HCT116 (cell line): Measurements from ENCODE around the gene CNTFR. TPM values are rescaled to one million over a fixed set of nuclear protein-coding genes. Genes with fewer than 3 reads are reported as not detected.

Experiments used
- ATAC-seq: fragments of 200-7000 bp; cut with Tn5 transposase; 2 replicates; pipeline ENCODE4 v1.9.1; 2020; ENCODE audit warnings: mild to moderate bottlenecking, moderate library complexity
- BruUV-seq: library from RNA; stranded (reverse); fragments of 400-500 nt; replicated peaks from 2 replicates; lab custom pipeline; 2021; lab: Mats Ljungman, UMichigan
- CTCF ChIA-PET: fragments of 300-600 bp; sonication (Branson Sonifier 250); formaldehyde crosslinking; loops from one replicate; lab custom pipeline; 2021; ENCODE audit warnings: antibody characterized with exemption; lab: Charles Lee
- POLR2A ChIA-PET: fragments of 300-600, 350-600 bp; sonication (Branson Sonifier 250); formaldehyde crosslinking; loops from one replicate; lab custom pipeline; 2021; ENCODE audit warnings: antibody characterized with exemption; lab: Charles Lee
- RAD21 ChIA-PET, 2 experiments: fragments of 300-600 bp; sonication (Branson Sonifier 250); formaldehyde crosslinking; loops; one replicate each; lab custom pipeline; 2023; ENCODE audit warnings: low total read pairs in 2 of 2; ENCODE audit not compliant: uncharacterized antibody in 2 of 2, unreplicated experiment in 2 of 2, low non-redundant PET in 1 of 2; lab: Charles Lee
- DNase-seq: peaks from one replicate; pipeline ENCODE4 v3.0.0-alpha.2; 2010; ENCODE audit warnings: low read depth, low spot score
- H2AFZ ChIP-seq: fragments of 200-600 bp; shearing (Covaris generic), sonication (generic); 2 replicates; pipeline ENCODE4 v1.6.1; 2017; ENCODE audit warnings: low read depth, mixed run types, mixed read lengths, antibody characterized with exemption, low read length; ENCODE audit not compliant: poor library complexity, severe bottlenecking
- H3K27ac ChIP-seq: 2 replicates; pipeline ENCODE4 v1.5.1; 2012; ENCODE audit warnings: low read depth, low read length
- H3K27me3 ChIP-seq: fragments of 200-600 bp; sonication (generic); 2 replicates; pipeline ENCODE4 v1.6.1; 2016; ENCODE audit warnings: mixed run types, low read length, mixed read lengths; ENCODE audit not compliant: insufficient read depth
- H3K36me3 ChIP-seq, 2 experiments: fragments of 200-500 bp in 1 of 2; fragments of 200-600 bp in 1 of 2; sonication (Bioruptor generic) in 1 of 2; sonication (generic) in 1 of 2; 2 replicates each; pipeline versions ENCODE4 v1.5.1 to v1.6.1; 2014 to 2016; ENCODE audit warnings: low read length in 2 of 2, inconsistent platforms in 1 of 2, mixed read lengths in 1 of 2, mixed run types in 1 of 2; ENCODE audit not compliant: insufficient read depth in 2 of 2, control insufficient read depth in 1 of 2
- H3K4me1 ChIP-seq, 2 experiments: fragments of 200-600 bp in 1 of 2; sonication (generic) in 1 of 2; 2 replicates each; pipeline versions ENCODE4 v1.5.1 to v1.6.1; 2012 to 2017; ENCODE audit warnings: low read length in 2 of 2, inconsistent platforms in 1 of 2, mild to moderate bottlenecking in 1 of 2, mixed read lengths in 1 of 2, mixed run types in 1 of 2, moderate library complexity in 1 of 2; ENCODE audit not compliant: insufficient read depth in 2 of 2, control insufficient read depth in 1 of 2
- H3K4me2 ChIP-seq: fragments of 200-600 bp; sonication (generic); 2 replicates; pipeline ENCODE4 v1.6.1; 2017; ENCODE audit warnings: mixed run types, low read length, mixed read lengths
- H3K4me3 ChIP-seq, 2 experiments: fragments of 200-600 bp in 1 of 2; sonication (generic) in 1 of 2; replicated peaks in 1 of 2; 2 replicates each; pipeline ENCODE4 v1.5.1; 2011 to 2016; ENCODE audit warnings: low read length in 2 of 2, control low read depth in 1 of 2, low read depth in 1 of 2, mild to moderate bottlenecking in 1 of 2, mixed read lengths in 1 of 2, mixed run types in 1 of 2
- H3K79me2 ChIP-seq: fragments of 200-600 bp; sonication (generic); 2 replicates; pipeline ENCODE4 v1.6.1; 2017; ENCODE audit warnings: mild to moderate bottlenecking, mixed run types, low read length, moderate library complexity, mixed read lengths; ENCODE audit not compliant: insufficient read depth
- H3K9ac ChIP-seq: fragments of 200-600 bp; sonication (generic); 2 replicates; pipeline ENCODE4 v1.6.1; 2016; ENCODE audit warnings: low read length, mixed read lengths
- H3K9me2 ChIP-seq: fragments of 200-600 bp; sonication (generic), shearing (Covaris generic); 2 replicates; pipeline ENCODE4 v1.6.1; 2017; ENCODE audit warnings: mixed run types, mild to moderate bottlenecking, moderate library complexity; ENCODE audit not compliant: insufficient read depth
- H3K9me3 ChIP-seq, 2 experiments: fragments of 200-500 bp in 1 of 2; fragments of 200-600 bp in 1 of 2; sonication (Bioruptor generic) in 1 of 2; sonication (generic) in 1 of 2; 2 replicates each; pipeline ENCODE4 v1.6.1; 2014 to 2017; ENCODE audit warnings: low read length in 2 of 2, mixed read lengths in 2 of 2, inconsistent platforms in 1 of 2, low read depth in 1 of 2, mild to moderate bottlenecking in 1 of 2, mixed run types in 1 of 2, moderate library complexity in 1 of 2; ENCODE audit not compliant: control insufficient read depth in 1 of 2, insufficient read depth in 1 of 2
- H4K20me1 ChIP-seq: fragments of 200-600 bp; sonication (generic), shearing (Covaris generic); 2 replicates; pipeline ENCODE4 v1.6.1; 2017; ENCODE audit warnings: mixed run types, mild to moderate bottlenecking, moderate library complexity; ENCODE audit not compliant: insufficient read depth
- CBX3 ChIP-seq: IDR thresholded peaks from 2 replicates; pipeline ENCODE4 v1.6.1; 2012; ENCODE audit warnings: low read depth
- EGR1 ChIP-seq: IDR thresholded peaks from 2 replicates; pipeline ENCODE4 v1.6.1; 2012; ENCODE audit warnings: low read depth
- POLR2AphosphoS5 ChIP-seq: IDR thresholded peaks from 2 replicates; pipeline ENCODE4 v1.6.1; 2011; ENCODE audit warnings: mild to moderate bottlenecking, low read depth, low read length, moderate library complexity
- SIN3A ChIP-seq: IDR thresholded peaks from 2 replicates; pipeline ENCODE4 v1.6.1; 2012; ENCODE audit warnings: low read depth
- YY1 ChIP-seq: IDR thresholded peaks from 2 replicates; pipeline ENCODE4 v1.6.1; 2011; ENCODE audit warnings: low read length, low read depth, moderate library complexity, mild to moderate bottlenecking; ENCODE audit not compliant: insufficient replicate concordance; ENCODE audit errors: extremely low read depth
- ZNF274 ChIP-seq: fragments of 200-500 bp; sonication (Bioruptor generic); IDR thresholded peaks from 2 replicates; pipeline ENCODE4 v1.6.1; 2014; ENCODE audit warnings: mild to moderate bottlenecking, low read depth, low read length, inconsistent platforms
- intact Hi-C: fragments of 100-400 bp; cut with micrococcal nuclease; formaldehyde crosslinking; loops from 2 replicates; pipeline ENCODE4 v1.10.0; 2022
- total RNA-seq: library from RNA; stranded (reverse); gene quantifications from one replicate; pipeline ENCODE4 v1.2.1, GENCODE V29; 2021; ENCODE audit not compliant: unreplicated experiment
- TF ChIP-seq, protein P1 (sequence below): IDR thresholded peaks from 2 replicates; pipeline ENCODE4 v1.6.1; 2012; ENCODE audit warnings: low read depth

Gene CNTFR
- total RNA-seq, 1 experiment from 2014 or later, result not detected

GRCh38 chr9:34563262-34563661, 26.3 kb downstream of the CNTFR start:
- Histone ChIP-seq H3K4me3 (no peak overlapping the region), H3K9me2 (no peaks in the 10 kb centered on the region), H3K4me2 (no peak overlapping the region), H4K20me1 (no peaks in the 10 kb centered on the region), H3K36me3 (no peaks in the 10 kb centered on the region), H3K4me1 (no peaks in the 10 kb centered on the region), H3K27ac (no peak overlapping the region), H3K27me3 (no peaks in the 10 kb centered on the region), H3K9ac (no peak overlapping the region), H3K79me2 (no peaks in the 10 kb centered on the region), H2AFZ (no peak overlapping the region), H3K9me3 (no peaks in the 10 kb centered on the region)
- no TSS peak for BruUV-seq
- intact Hi-C loops, result no loop called here
- DNase-seq (no peak), ATAC-seq (no peak)
- TF ChIP-seq POLR2AphosphoS5, result no peak
- TF ChIP-seq EGR1, result no peak
- no peak for TF ChIP-seq CBX3
- TF ChIP-seq, protein P1, sequence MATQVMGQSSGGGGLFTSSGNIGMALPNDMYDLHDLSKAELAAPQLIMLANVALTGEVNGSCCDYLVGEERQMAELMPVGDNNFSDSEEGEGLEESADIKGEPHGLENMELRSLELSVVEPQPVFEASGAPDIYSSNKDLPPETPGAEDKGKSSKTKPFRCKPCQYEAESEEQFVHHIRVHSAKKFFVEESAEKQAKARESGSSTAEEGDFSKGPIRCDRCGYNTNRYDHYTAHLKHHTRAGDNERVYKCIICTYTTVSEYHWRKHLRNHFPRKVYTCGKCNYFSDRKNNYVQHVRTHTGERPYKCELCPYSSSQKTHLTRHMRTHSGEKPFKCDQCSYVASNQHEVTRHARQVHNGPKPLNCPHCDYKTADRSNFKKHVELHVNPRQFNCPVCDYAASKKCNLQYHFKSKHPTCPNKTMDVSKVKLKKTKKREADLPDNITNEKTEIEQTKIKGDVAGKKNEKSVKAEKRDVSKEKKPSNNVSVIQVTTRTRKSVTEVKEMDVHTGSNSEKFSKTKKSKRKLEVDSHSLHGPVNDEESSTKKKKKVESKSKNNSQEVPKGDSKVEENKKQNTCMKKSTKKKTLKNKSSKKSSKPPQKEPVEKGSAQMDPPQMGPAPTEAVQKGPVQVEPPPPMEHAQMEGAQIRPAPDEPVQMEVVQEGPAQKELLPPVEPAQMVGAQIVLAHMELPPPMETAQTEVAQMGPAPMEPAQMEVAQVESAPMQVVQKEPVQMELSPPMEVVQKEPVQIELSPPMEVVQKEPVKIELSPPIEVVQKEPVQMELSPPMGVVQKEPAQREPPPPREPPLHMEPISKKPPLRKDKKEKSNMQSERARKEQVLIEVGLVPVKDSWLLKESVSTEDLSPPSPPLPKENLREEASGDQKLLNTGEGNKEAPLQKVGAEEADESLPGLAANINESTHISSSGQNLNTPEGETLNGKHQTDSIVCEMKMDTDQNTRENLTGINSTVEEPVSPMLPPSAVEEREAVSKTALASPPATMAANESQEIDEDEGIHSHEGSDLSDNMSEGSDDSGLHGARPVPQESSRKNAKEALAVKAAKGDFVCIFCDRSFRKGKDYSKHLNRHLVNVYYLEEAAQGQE, result no peak
- TF ChIP-seq SIN3A, result no peak
- no peak for TF ChIP-seq YY1
- no peak for TF ChIP-seq ZNF274
- RAD21 ChIA-PET, result no interaction called here
- CTCF ChIA-PET, result interaction anchor here (1.2 kb wide), 1 partner anchor 28 kb away, joined by 4 read pairs; no protein-coding TSS in a partner anchor
- POLR2A ChIA-PET, result no interaction called here
